22Rv1 (cell line): Measurements from ENCODE around the gene RB1.

Source experiments
- ZFX ChIP-seq: fragments of 450-650 bp; IDR thresholded peaks from 2 replicates; pipeline ENCODE4 v1.6.1; 2017; ENCODE audit warnings: antibody characterized with exemption, borderline replicate concordance
- TF ChIP-seq, protein P1 (sequence below): fragments of 450-650 bp; IDR thresholded peaks from 2 replicates; pipeline ENCODE4 v1.5.1; 2017; ENCODE audit warnings: mild to moderate bottlenecking

DNA sequence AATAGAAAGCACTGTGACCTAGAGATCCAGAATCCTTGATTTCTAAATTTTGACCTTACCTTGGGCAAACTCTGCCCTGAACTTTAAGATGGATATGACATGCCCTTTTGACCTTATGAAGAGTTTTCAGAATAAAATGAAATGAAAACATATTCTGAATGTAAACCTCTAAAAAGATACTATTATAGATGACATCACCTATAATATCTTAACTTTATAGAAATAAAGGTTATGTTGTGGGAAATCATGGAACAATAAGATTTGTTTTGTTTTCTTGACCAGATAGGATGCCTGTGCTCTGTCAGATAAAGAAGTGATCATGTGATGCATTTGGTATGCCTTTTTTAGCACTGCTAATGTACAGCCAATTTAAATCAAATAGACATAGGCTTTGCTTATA, 122.5 kb downstream of the RB1 start:
- TF ChIP-seq, protein P1, sequence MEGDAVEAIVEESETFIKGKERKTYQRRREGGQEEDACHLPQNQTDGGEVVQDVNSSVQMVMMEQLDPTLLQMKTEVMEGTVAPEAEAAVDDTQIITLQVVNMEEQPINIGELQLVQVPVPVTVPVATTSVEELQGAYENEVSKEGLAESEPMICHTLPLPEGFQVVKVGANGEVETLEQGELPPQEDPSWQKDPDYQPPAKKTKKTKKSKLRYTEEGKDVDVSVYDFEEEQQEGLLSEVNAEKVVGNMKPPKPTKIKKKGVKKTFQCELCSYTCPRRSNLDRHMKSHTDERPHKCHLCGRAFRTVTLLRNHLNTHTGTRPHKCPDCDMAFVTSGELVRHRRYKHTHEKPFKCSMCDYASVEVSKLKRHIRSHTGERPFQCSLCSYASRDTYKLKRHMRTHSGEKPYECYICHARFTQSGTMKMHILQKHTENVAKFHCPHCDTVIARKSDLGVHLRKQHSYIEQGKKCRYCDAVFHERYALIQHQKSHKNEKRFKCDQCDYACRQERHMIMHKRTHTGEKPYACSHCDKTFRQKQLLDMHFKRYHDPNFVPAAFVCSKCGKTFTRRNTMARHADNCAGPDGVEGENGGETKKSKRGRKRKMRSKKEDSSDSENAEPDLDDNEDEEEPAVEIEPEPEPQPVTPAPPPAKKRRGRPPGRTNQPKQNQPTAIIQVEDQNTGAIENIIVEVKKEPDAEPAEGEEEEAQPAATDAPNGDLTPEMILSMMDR: no peak
- TF ChIP-seq ZFX: no peak
